Measurements from ENCODE around the gene CELSR1.

CELSR1 gene

DNA sequence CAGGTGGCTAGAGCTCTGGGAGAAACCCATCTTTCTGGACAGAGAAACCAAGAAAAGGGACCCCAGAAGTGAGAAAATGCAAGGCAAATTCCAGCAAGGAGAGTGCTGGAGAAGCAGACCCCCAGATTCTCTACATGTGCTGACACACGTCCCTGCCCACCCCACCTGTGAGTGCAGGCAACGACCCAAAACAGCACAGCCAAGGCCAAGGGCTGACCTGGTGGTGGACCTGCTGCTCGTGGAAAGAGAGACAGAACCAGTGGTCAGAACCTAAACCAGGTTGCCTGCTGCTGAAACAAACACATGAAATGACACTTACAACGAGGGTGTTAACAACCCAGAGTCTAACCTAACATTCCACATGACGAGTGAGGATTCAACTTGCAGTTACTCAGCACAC, 177.3 kb downstream of the CELSR1 start:
- no peak for DNase-seq

DNA sequence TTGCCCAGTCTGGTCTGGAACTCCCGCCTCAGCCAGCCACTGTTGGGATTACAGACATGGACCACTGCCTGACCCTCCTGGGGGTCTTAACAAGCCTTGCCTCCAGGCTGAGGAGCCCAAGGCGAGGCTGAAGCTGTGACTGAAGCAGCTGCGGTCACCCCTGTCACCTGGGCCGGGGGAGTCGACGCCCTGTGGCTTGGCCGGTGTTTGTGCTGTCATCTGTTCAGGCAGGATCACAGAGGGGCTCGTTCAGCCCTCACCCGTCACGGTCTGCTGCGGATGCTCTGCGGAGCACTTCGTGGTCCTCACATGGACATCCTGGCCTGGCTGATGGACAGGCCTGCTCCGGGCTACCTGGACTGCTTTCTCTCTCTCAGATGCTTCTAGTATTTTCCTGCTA, 178.1 kb downstream of the CELSR1 start:
- DNase-seq: no peak

- DNase-seq: no peak
These were observed 178.7 kb downstream of the CELSR1 start for GRCh38 chr22:46358766-46359165.

GRCh38 chr22:46357711-46358520, 179.5 kb downstream of the CELSR1 start:
- no peak for DNase-seq

DNA sequence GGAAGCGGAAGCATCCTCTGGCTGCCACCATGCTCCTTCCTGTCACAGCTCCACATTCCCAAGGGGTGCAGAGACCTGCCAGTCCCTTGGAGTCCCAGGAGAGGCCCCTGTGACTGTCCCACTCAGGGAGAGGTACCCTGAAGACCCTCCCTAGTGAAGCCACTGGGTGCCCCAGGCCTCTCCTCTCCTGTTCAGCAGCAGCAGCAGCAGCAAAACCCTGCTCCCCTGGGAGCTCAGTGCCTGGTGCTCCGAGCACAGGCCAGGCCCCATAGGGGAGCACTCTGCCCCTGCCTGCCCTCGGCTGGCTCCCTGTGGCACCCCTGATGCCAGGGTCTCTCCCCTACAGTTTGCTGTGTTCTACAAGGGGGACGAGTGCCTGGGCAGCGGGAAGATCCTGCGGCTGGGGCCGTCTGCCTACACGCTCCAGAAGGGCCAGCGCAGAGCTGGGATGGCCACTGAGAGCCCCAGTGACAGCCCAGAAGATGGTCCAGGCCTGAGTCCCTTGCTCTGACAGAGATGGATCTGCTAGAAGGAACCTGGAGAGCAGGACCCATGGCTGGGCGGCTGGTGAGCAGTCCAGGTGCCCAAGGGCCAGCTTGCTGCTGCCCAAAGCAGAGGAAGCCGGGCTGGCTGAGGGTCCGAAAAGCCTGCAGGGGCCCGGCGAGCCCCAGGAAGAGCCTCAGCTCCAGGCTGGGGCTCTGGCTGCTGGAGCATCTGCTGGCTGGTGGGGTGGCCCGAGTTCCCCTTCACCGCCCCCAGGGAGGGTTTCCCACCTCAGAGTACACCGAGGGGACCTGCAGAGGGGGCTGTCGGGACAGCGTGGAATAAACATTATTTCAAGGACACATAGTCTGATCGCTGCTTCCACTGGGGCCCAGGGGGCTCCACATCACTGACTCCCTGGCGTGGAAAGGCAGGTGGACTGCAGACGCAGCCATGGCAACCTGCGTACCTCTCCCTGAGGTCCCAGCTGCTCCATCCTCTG, 180.6 kb downstream of the CELSR1 start:
- DNase-seq: no peak

- DNase-seq: no peak
These were observed 181.4 kb downstream of the CELSR1 start for GRCh38 chr22:46355996-46356471.

DNA sequence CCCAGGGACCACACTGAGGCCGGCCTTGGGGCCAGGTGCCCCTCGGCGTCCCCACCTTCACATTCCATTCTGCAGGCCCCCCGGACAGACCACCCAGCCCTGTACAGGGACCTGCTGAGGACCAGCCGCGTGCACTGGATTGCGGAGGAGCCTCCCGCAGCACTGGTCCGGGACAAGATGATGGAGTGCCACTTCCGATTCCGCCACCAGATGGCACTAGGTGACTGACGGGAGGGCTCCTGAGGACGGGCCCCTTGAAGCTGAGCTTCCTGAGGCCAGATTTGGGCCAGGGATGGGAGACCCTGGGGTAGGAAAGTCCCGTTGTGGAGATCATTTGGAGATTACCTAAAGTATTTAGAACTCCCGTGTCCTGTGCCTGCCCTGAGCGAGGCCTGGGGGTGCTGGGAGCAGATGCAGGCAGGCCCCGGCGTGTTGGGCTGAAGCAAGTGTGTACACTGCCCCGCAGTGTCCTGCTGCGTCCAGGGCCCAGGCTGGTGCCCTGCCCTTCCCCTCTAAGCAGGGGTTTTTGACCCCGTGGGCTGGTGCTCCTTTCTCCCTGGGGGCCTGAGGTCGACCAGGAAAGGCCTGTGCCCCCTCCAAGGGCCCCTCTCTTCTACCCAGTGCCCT, 181.9 kb downstream of the CELSR1 start:
- DNase-seq: no peak

- DNase-seq: no peak
These were observed 182.5 kb downstream of the CELSR1 start for GRCh38 chr22:46354993-46355305.

- no peak for DNase-seq
These were observed 183.0 kb downstream of the CELSR1 start for GRCh38 chr22:46354176-46354992.

DNA sequence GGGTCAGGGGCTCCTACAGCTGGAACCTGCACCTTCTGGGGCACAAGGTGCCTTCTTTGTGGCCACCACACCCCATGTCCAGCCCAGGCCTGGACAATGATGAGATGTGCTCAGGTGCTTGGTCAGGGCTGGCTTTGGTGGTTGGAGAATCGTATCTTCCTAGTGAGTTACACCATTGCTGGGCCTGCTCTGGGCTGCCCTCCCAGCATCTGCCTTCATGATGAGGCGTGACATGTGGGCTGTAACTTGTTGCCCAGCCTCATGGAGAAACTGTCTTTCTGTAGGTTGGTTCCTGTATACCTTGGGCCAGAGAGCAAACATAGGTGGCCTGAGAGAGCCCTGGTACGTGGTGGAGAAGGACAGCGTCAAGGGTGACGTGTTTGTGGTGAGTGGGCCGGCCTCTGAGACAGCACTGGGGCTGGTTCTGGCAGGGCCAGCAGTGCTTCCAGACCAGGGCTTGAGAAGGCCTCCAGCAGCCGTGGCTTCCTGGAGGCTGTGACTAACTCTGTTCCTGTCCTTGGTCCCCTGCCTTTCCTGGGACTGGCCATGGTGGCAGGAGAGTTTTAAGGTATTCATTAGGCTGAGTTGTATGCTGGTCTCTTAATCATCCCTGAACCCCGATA, 183.8 kb downstream of the CELSR1 start:
- no peak for DNase-seq

DNA sequence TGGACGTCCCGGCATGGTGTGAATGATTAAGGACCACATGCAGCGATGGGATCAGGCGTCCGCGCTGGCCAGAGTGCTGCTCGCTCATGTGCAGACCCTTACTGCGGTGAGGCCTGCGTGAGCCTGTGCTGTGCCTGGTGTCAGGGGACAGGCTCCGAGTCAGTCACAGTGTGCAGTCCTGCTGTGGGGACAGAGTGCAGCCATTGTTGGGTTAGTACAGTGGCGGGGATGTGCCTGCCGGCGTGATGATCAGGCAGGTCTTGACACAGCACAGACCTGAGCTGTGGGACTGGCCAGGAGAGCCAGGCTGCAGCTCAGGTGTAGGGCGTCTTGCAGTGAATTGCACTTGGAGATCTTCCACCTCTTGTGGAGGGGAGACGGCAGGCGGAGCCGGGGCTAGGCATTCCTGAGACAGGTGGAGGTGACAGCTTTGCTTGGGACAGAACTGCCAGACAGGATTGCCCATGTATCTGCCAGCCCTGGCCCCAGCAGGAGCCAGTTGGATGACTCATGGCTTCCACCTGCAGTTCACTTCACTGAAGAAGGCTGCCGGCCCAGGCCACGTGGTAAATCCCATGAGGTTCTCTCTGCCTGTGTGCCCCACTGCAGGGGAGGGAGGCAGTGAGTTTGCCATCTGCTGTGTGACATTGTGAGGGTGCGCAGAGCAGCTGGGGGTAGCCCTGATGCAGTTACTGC, 184.6 kb downstream of the CELSR1 start:
- no peak for DNase-seq

DNA sequence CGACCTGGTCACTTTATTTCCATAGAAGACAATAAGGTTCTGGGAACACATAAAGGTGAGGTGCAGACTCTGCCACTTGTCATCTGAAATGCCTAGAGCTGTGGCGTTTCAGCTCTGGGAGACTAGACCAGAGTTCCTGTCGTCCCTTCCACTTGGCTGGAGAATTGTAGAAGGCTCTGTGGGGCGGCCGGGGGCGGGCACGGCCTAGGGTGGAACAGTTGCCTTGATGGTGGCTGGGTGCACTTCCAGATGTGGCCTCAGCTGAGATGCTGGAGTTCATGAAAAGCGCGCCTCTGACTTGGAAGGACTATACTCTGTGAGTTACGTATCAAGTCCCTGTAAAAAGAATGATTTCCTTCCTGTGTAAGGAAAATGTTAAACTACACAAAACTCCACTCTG, 185.1 kb downstream of the CELSR1 start:
- no peak for DNase-seq

DNA sequence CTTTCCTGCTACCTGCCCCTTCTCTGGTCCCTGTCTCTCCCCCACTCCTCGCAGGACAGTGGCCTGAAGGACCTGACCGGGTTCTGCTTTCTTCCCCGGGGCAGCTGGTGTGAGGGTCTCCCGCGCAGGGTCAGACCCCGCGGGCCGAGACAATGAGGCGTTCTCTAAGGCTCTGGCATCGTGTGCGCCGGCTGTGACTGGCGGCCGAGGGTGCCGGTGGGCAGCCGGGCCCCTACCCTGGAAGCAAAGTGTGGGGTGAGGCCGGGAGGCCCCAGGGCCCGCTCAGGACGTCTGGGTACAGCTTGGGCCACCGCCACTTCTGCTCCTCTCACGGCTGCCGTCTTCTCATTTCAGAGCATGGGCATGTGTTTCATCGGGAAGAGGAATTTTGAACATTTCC, 185.7 kb downstream of the CELSR1 start:
- DNase-seq: no peak

DNA sequence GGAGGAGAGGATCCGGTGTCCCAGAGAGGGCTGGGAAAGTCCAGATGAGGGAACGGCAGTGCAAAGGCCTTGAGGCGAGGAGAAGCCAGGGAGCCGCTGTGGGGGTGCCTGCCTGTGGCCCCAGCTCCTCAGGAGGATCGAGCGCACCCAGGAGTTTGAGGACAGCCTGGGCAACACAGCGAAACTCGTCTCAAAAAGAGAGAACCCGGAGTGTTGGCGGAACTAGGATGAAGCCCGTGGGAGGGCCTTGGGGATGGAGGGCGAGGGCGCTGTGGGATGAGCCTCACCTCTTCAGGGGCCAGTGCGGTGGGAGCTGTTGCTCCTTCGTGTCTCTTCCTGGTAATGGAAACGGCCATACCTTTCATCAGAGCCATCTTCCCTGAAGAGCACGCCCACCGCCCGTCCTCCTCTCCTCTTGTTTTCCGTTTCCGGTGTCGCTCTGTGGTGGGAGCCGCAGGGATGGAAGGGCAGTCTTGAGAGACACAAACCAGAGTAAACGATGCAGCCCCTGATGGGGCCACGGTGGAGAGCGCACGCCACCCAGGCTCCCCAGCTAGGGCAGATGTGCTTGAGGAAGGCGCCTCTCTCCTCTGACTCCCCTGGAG, 186.2 kb downstream of the CELSR1 start:
- DNase-seq: no peak

GRCh38 chr22:46350646-46351045, 186.8 kb downstream of the CELSR1 start:
- no peak for DNase-seq

- DNase-seq: no peak
These were observed 187.3 kb downstream of the CELSR1 start for GRCh38 chr22:46350121-46350520.

DNA sequence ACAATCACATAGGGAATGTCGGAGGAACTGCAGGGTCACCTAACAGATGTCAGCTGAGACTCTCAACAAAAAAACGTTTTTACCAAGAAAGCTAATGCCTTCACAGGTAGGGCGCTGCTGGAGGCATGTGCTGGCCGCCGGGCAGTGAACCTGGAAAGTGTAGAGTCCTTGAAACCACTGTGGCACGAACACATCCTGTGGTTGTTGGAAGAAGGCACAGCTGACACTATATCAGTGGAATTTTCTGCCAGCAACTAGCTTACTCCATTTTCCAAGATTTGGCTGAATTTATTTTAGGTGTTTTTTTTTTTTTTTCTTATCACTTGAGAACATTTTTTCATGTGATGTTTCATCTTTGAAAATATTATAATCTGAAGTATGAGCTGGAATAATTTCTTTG, 187.7 kb downstream of the CELSR1 start:
- no peak for DNase-seq

DNA sequence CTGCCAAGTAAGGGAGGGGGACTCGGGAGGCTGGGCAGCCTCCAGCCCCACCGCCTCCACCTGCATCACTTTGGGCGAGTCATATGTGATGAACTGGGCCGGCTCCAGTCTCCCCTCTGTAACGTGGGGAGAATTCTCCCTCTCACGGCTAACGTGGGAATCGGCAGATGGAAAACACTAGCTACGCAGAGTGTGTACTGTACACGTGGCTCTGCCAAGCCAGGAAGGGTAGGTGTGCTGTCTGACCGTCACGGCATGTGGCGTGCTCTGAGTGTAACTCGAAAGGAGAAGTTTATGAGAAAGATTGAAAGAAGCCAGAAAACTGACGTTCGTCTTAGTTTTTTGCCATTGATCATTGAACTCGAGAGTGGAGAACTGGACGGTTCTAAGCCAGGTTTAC, 188.2 kb downstream of the CELSR1 start:
- no peak for DNase-seq

DNA sequence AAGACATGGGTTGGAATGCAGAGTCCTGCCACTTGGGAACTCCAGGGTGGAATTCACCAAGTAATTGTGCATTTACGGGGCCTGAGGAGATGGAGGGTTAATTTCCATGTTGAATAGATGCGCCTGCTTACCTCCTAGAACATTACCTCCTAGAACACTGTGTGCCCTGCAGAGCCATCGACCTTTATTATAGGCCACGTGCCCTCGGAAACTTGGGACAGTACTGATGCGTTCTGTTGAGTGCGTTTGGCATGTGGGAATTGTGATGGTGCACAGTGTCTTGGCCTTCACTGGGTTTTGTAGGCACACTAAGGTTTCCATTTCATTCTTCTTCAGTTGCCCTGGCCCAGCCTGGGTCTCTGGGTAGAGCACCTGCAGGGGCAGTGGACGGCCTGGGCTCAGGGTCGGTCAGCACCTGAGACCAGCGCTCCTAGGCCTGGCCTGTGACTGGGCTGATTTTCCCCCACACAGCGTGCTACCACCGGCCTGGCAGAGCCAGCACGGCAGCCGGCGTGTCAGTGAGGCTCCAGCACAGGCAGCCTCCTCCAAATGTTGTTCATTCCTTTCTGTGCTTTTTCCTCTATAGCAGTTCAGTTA, 189.2 kb downstream of the CELSR1 start:
- DNase-seq: no peak

GRCh38 chr22:46347646-46348045, 189.8 kb downstream of the CELSR1 start:
- DNase-seq: no peak

Measured in KG1 (cell line).